Body of pancreas (tissue), 4 donors: ENCODE data around the gene IQSEC1. TPM values are rescaled to one million over a fixed set of nuclear protein-coding genes. Genes with fewer than 3 reads are reported as not detected.

Experiments used
- ATAC-seq: fragments of 150-250 bp; one replicate; pipeline ENCODE4 v1.9.1; 2016
- DNase-seq, 4 donors: peaks; one replicate each; pipeline ENCODE4 v3.0.0-alpha.2; 2019
- H3K27ac ChIP-seq, 4 donors: fragments of 200-600 bp; sonication (generic); 1 replicate in 3 of 4; 2 replicates in 1 of 4; pipeline versions ENCODE4 v1.5.1 to v1.6.1; 2016 to 2019; ENCODE audit warnings: mild to moderate bottlenecking in 1 of 4, mixed read lengths in 1 of 4, moderate library complexity in 1 of 4
- H3K27me3 ChIP-seq, 2 donors: fragments of 200-600 bp; sonication (generic); one replicate each; pipeline ENCODE4 v1.6.0; 2016; ENCODE audit warnings: mild to moderate bottlenecking in 1 of 2
- H3K36me3 ChIP-seq, 2 donors: fragments of 200-600 bp; sonication (generic); replicated peaks in 1 of 2; 2 replicates each; pipeline ENCODE4 v1.5.1; 2016; ENCODE audit warnings: low read depth in 2 of 2; ENCODE audit not compliant: insufficient read depth in 1 of 2
- H3K4me1 ChIP-seq: fragments of 200-600 bp; sonication (generic); one replicate; pipeline ENCODE4 v1.6.0; 2016
- H3K4me3 ChIP-seq, 2 donors: fragments of 200-600 bp; sonication (generic); 1 replicate in 1 of 2; 2 replicates in 1 of 2; pipeline ENCODE4 v1.5.1; 2016 to 2019
- H3K9me3 ChIP-seq, 3 donors: fragments of 200-600 bp; sonication (generic); 1 replicate in 2 of 3; 2 replicates in 1 of 3; pipeline ENCODE4 v1.5.1; 2016
- CTCF ChIP-seq, 7 experiments: fragments of 450-650 bp in 4 of 7; fragments of 200-600 bp in 3 of 7; sonication (generic) in 3 of 7; IDR thresholded peaks; one replicate each; pipeline ENCODE4 v1.5.1; 2016 to 2019; ENCODE audit warnings: antibody characterized with exemption in 7 of 7
- POLR2A ChIP-seq, 3 donors: fragments of 450-650 bp; IDR thresholded peaks; one replicate each; pipeline ENCODE4 v1.6.1; 2016; ENCODE audit warnings: antibody characterized with exemption in 3 of 3, mild to moderate bottlenecking in 2 of 3
- WGBS, 2 donors: methylation state at CpG; one replicate each; pipeline ENCODE4 v1.1.5; 2017; 5-methylcytosine and 5-hydroxymethylcytosine counted together
- intact Hi-C: fragments of 100-400 bp; cut with DNase I; formaldehyde crosslinking; loops from one replicate; pipeline ENCODE4 v1.15.1; 2023
- total RNA-seq, 2 donors: library from RNA; depleted of rRNA; stranded (reverse); fragments of >200 nt; gene quantifications; one replicate each; pipeline ENCODE4 v1.1.0, GENCODE V29; 2016

IQSEC1 gene
- total RNA-seq, 2 donors from 2014 or later = 29.6 to 42.2 TPM

GRCh38 chr3:12869035-12869621, 204.1 kb downstream of the IQSEC1 start:
- ATAC-seq = peak; percentile 47
- 13 to 85% methylated on average over 3 to 27 of the region's 28 CpGs for WGBS, 2 donors
- Histone ChIP-seq H3K36me3 (no peaks in the 10 kb centered on the region), H3K4me1 (peaks cover 13% of the 10 kb centered on the region), H3K9me3 (no peaks in the 10 kb centered on the region), H3K27me3 (no peaks in the 10 kb centered on the region), H3K4me3 (no peak overlapping the region), H3K27ac (no peak overlapping the region)
- intact Hi-C loops = no loop called here
- TF ChIP-seq POLR2A (IDR thresholded peaks at IDR 0.05) (no peak), CTCF (IDR thresholded peaks at IDR 0.05) (no peak)
- DNase-seq = peak; percentile 54 to 77 (median 64)

- ATAC-seq = peak; percentile 94
- WGBS, 2 donors = 26% methylated on average over 23 to 45 of the region's 45 CpGs
- H3K9me3 ChIP-seq = no peaks in the 10 kb centered on the region
- DNase-seq = peak; percentile 83 to 88 (median 88)
- H3K27ac ChIP-seq = no peak overlapping the region
- H3K4me3 ChIP-seq = no peak overlapping the region
- intact Hi-C loops = no loop called here
- H3K36me3 ChIP-seq = no peaks in the 10 kb centered on the region
- TF ChIP-seq POLR2A (IDR thresholded peaks at IDR 0.05) (no peak), CTCF (IDR thresholded peaks at IDR 0.05) (peak; percentile 79 to 94 (median 91))
- H3K27me3 ChIP-seq = no peaks in the 10 kb centered on the region
- H3K4me1 ChIP-seq = peaks cover 13% of the 10 kb centered on the region
Observed at GRCh38 chr3:12868039-12869034, 204.9 kb downstream of the IQSEC1 start.

- H3K9me3 ChIP-seq = no peaks in the 10 kb centered on the region
- H3K27ac ChIP-seq = no peak overlapping the region
- no peak for ATAC-seq
- peaks cover 13% of the 10 kb centered on the region for H3K4me1 ChIP-seq
- 63 to 64% methylated on average over 4 to 6 of the region's 6 CpGs for WGBS, 2 donors
- TF ChIP-seq CTCF (IDR thresholded peaks at IDR 0.05) (no peak), POLR2A (IDR thresholded peaks at IDR 0.05) (no peak)
- no peak overlapping the region for H3K4me3 ChIP-seq
- DNase-seq = no peak
- no peaks in the 10 kb centered on the region for H3K36me3 ChIP-seq
- H3K27me3 ChIP-seq = no peaks in the 10 kb centered on the region
- intact Hi-C loops = no loop called here
Observed at GRCh38 chr3:12866836-12867235, 206.4 kb downstream of the IQSEC1 start.

- Histone ChIP-seq H3K4me1 (peaks cover 13% of the 10 kb centered on the region), H3K9me3 (no peaks in the 10 kb centered on the region), H3K36me3 (no peaks in the 10 kb centered on the region), H3K27me3 (no peaks in the 10 kb centered on the region), H3K27ac (no peak overlapping the region), H3K4me3 (no peak overlapping the region)
- 79 to 91% methylated on average over 4 of the region's 4 CpGs for WGBS, 2 donors
- DNase-seq (no peak), ATAC-seq (no peak)
- TF ChIP-seq POLR2A (IDR thresholded peaks at IDR 0.05) (no peak), CTCF (IDR thresholded peaks at IDR 0.05) (no peak)
- intact Hi-C loops = no loop called here
Observed at GRCh38 chr3:12865271-12865670, 208.0 kb downstream of the IQSEC1 start.
